SU-DHL-6 (cell line): Measurements from ENCODE around the gene INVS.

Experiments used
- H2AFZ ChIP-seq: fragments of 200-600 bp; sonication (generic); 2 replicates; pipeline ENCODE4 v1.6.1; 2014; ENCODE audit warnings: low read depth, mild to moderate bottlenecking, moderate library complexity, mixed read lengths, antibody characterized with exemption, low read length; ENCODE audit not compliant: severe bottlenecking
- H3F3A ChIP-seq: fragments of 200-600 bp; shearing (Covaris generic); 2 replicates; pipeline ENCODE4 v1.6.0; 2016; ENCODE audit warnings: antibody characterized with exemption, mild to moderate bottlenecking; ENCODE audit not compliant: insufficient read depth
- H3K27ac ChIP-seq: fragments of 200-600 bp; sonication (generic); 2 replicates; pipeline ENCODE4 v1.5.1; 2016; ENCODE audit warnings: low read depth, mild to moderate bottlenecking, low read length, moderate library complexity, mixed read lengths
- H3K27me3 ChIP-seq: fragments of 200-600 bp; sonication (generic), shearing (Covaris generic); 2 replicates; pipeline ENCODE4 v1.6.0; 2014; ENCODE audit warnings: mild to moderate bottlenecking, low read length
- H3K36me3 ChIP-seq: fragments of 200-600 bp; sonication (generic); 2 replicates; pipeline ENCODE4 v1.6.1; 2014; ENCODE audit warnings: mild to moderate bottlenecking, low read length, mixed read lengths
- H3K4me2 ChIP-seq: fragments of 300-600, 200-600 bp; shearing (Covaris generic), sonication (generic); 2 replicates; pipeline ENCODE4 v1.6.0; 2014; ENCODE audit warnings: low read length, low read depth, mild to moderate bottlenecking; ENCODE audit not compliant: poor library complexity, severe bottlenecking
- H3K4me3 ChIP-seq: fragments of 200-600 bp; sonication (generic); 2 replicates; pipeline ENCODE4 v1.5.1; 2014; ENCODE audit warnings: antibody characterized with exemption, low read length, mild to moderate bottlenecking, mixed read lengths; ENCODE audit not compliant: insufficient read depth, poor library complexity, severe bottlenecking
- H3K79me2 ChIP-seq: fragments of 200-600 bp; sonication (generic); 2 replicates; pipeline ENCODE4 v1.6.1; 2014; ENCODE audit warnings: mild to moderate bottlenecking, low read length, moderate library complexity; ENCODE audit not compliant: insufficient read depth
- H3K9ac ChIP-seq: fragments of 200-600 bp; sonication (generic); 2 replicates; pipeline ENCODE4 v1.7.0; 2014; ENCODE audit warnings: mild to moderate bottlenecking, low read length
- H3K9me2 ChIP-seq: fragments of 200-600 bp; sonication (generic); replicated peaks from 2 replicates; pipeline ENCODE4 v1.6.1; 2014; ENCODE audit warnings: low read length; ENCODE audit not compliant: insufficient read depth
- H3K9me3 ChIP-seq: fragments of 200-600 bp; sonication (generic); 2 replicates; pipeline ENCODE4 v1.6.1; 2014; ENCODE audit warnings: low read length, mixed read lengths; ENCODE audit not compliant: insufficient read depth
- H4K20me1 ChIP-seq: fragments of 200-600 bp; sonication (generic); 2 replicates; pipeline ENCODE4 v1.6.1; 2014; ENCODE audit warnings: low read depth, mild to moderate bottlenecking, antibody characterized with exemption, low read length, moderate library complexity, mixed read lengths
- CTCF ChIP-seq: fragments of 200-600 bp; sonication (generic); IDR thresholded peaks from one replicate; pipeline ENCODE4 v1.5.1; 2017; ENCODE audit warnings: antibody characterized with exemption, mild to moderate bottlenecking, low read length, moderate library complexity; ENCODE audit not compliant: insufficient read depth, poor library complexity, severe bottlenecking
- EZH2phosphoT487 ChIP-seq: fragments of 200-600 bp; sonication (generic), shearing (Covaris generic); conservative IDR thresholded peaks from 2 replicates; pipeline ENCODE4 v1.6.1; 2018; ENCODE audit warnings: mild to moderate bottlenecking, antibody characterized with exemption, low read length, moderate library complexity, mixed read lengths

INVS gene

DNA sequence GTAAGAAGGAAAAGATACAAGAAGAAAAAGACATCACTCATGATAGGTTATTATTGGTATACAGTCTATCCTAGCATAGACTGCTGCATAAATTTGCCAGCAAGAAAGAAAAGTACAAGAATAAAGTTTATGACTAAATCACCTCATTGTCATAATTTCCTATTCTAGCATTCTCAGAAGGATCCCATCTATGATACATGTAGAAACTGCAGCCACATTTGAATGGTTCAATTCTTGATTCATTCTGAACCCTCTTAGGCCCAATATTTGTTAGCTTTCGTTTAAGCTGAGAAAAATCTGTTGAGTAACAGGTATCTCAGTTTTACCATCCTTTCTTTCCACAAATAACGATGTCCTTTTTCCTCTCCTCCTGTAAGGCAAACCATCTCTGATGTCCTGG lies 21.2 kb downstream of the INVS start:
- Histone ChIP-seq H3K9ac (no peak overlapping the region), H3K4me2 (no peak overlapping the region), H3K9me2 (no peaks in the 10 kb centered on the region), H3K79me2 (peaks cover 22% of the 10 kb centered on the region), H3K4me3 (no peak overlapping the region), H3K36me3 (peaks cover 7% of the 10 kb centered on the region; the same call in 1 of the 2 replicates), H3F3A (no peaks in the 10 kb centered on the region), H2AFZ (no peak overlapping the region), H3K27ac (no peak overlapping the region), H4K20me1 (no peaks in the 10 kb centered on the region), H3K9me3 (no peaks in the 10 kb centered on the region), H3K27me3 (no peaks in the 10 kb centered on the region)
- TF ChIP-seq CTCF (no peak), EZH2phosphoT487 (no peak)

- H3K36me3 ChIP-seq, result peaks cover 21% of the 10 kb centered on the region; the same call in 1 of the 2 replicates
These were observed 26.2 kb downstream of the INVS start for GRCh38 chr9:100125236-100125635.

DNA sequence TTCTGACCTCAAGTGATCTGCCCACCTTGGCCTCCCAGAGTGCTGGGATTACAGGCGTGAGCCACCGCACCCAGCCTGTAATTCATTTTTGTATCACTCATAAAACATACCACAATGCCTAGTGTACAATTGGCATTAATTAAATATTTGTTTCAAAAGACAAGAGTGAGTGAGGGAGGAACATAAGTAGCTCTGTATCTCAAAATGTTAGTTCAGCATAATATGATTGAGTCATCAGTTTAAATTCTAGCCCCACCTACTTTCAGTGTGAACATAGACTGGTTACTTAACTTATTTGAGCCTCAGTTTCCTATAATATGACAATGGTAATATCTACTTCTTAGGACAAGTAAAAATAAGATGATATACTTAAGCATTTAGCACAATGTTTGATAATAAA lies 26.9 kb downstream of the INVS start:
- TF ChIP-seq CTCF, result no peak
- Histone ChIP-seq H3K4me2 (no peak overlapping the region), H3K27ac (no peak overlapping the region), H4K20me1 (no peaks in the 10 kb centered on the region; the same call in 1 of the 2 replicates), H3K79me2 (peaks cover 24% of the 10 kb centered on the region), H3K4me3 (no peak overlapping the region), H3K27me3 (no peaks in the 10 kb centered on the region), H3K36me3 (peaks cover 21% of the 10 kb centered on the region; the same call in 1 of the 2 replicates), H3K9me3 (no peaks in the 10 kb centered on the region), H2AFZ (no peak overlapping the region), H3K9ac (no peak overlapping the region), H3F3A (no peaks in the 10 kb centered on the region), H3K9me2 (no peaks in the 10 kb centered on the region)

More at GRCh38 chr9:100125236-100125635, 26.2 kb downstream of the INVS start:
- Histone ChIP-seq H4K20me1 (no peaks in the 10 kb centered on the region; the same call in 1 of the 2 replicates), H2AFZ (no peak overlapping the region), H3K9me3 (no peaks in the 10 kb centered on the region), H3K4me3 (no peak overlapping the region), H3K27me3 (no peaks in the 10 kb centered on the region), H3K9me2 (no peaks in the 10 kb centered on the region), H3K4me2 (no peak overlapping the region), H3K79me2 (peaks cover 24% of the 10 kb centered on the region), H3K9ac (no peak overlapping the region), H3F3A (no peaks in the 10 kb centered on the region), H3K27ac (no peak overlapping the region)
- TF ChIP-seq CTCF (no peak), EZH2phosphoT487 (no peak)

DNA sequence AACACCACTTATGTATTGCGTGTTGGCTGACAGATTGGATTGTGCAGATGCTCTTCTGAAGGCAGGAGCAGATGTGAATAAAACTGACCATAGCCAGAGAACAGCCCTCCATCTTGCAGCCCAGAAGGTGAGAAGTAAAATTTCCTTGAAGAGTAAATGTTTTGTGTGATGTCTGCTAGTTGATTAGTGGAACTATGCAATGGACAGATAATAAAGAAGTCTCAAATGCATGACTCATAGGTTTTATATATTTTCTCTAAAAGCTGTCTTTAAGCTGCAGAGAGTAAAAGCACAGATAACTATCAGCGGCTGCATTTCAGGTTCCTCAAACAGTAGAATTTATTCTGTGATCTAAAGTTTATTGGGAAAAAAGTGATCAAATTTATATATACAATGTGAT lies 27.4 kb downstream of the INVS start:
- H3K27me3 ChIP-seq, result no peaks in the 10 kb centered on the region
- no peaks in the 10 kb centered on the region for H3K9me3 ChIP-seq
- TF ChIP-seq EZH2phosphoT487 (no peak), CTCF (no peak)
- peaks cover 24% of the 10 kb centered on the region; the same call in 1 of the 2 replicates for H3K36me3 ChIP-seq
- no peak overlapping the region for H2AFZ ChIP-seq
- no peak overlapping the region for H3K4me2 ChIP-seq
- H3F3A ChIP-seq, result no peaks in the 10 kb centered on the region
- no peaks in the 10 kb centered on the region; the same call in 1 of the 2 replicates for H4K20me1 ChIP-seq
- H3K9me2 ChIP-seq, result no peaks in the 10 kb centered on the region
- no peak overlapping the region for H3K27ac ChIP-seq
- peaks cover 24% of the 10 kb centered on the region for H3K79me2 ChIP-seq
- no peak overlapping the region for H3K9ac ChIP-seq
- H3K4me3 ChIP-seq, result no peak overlapping the region
